Esophagus muscularis mucosa (tissue), 4 donors: Measurements from ENCODE around the gene SGSM2. TPM values are rescaled to one million over a fixed set of nuclear protein-coding genes. Genes with fewer than 3 reads are reported as not detected.

Source experiments
- DNase-seq: peaks from one replicate; pipeline ENCODE4 v3.0.0-alpha.2; 2017; ENCODE audit errors: extremely low spot score
- H3K27ac ChIP-seq, 4 donors: fragments of 200-600 bp; sonication (generic); replicated peaks in 1 of 4; 1 replicate in 3 of 4; 2 replicates in 1 of 4; pipeline ENCODE4 v1.5.1; 2016 to 2019; ENCODE audit warnings: mild to moderate bottlenecking in 1 of 4
- H3K27me3 ChIP-seq, 4 donors: fragments of 200-600 bp; sonication (generic); one replicate each; pipeline versions ENCODE4 v1.5.1 to v1.6.0; 2016 to 2019
- H3K36me3 ChIP-seq, 4 donors: fragments of 200-600 bp; sonication (generic); one replicate each; pipeline ENCODE4 v1.5.1; 2016 to 2019
- H3K4me1 ChIP-seq, 4 donors: fragments of 200-600 bp; sonication (generic); one replicate each; pipeline ENCODE4 v1.5.1; 2016 to 2019
- H3K4me3 ChIP-seq, 4 donors: fragments of 200-600 bp; sonication (generic); 1 replicate in 2 of 4; 2 replicates in 2 of 4; pipeline ENCODE4 v1.5.1; 2016 to 2019; ENCODE audit warnings: mild to moderate bottlenecking in 4 of 4, moderate library complexity in 1 of 4
- H3K9me3 ChIP-seq, 4 donors: fragments of 200-600 bp; sonication (generic); 1 replicate in 3 of 4; 2 replicates in 1 of 4; pipeline ENCODE4 v1.5.1; 2016 to 2019
- EP300 ChIP-seq: sonication (generic); formaldehyde crosslinking; IDR thresholded peaks from one replicate; pipeline ENCODE4 v1.6.1; 2017; ENCODE audit warnings: antibody characterized with exemption
- POLR2A ChIP-seq: fragments of 450-650 bp; IDR thresholded peaks from one replicate; pipeline ENCODE4 v1.6.1; 2017; ENCODE audit warnings: antibody characterized with exemption, moderate library complexity, mild to moderate bottlenecking, low read depth
- POLR2AphosphoS5 ChIP-seq, 2 donors: sonication (generic); formaldehyde crosslinking; IDR thresholded peaks; one replicate each; pipeline ENCODE4 v1.6.1; 2017; ENCODE audit warnings: antibody characterized with exemption in 2 of 2
- WGBS: methylation state at CpG from one replicate; pipeline ENCODE4 v1.1.5; 2018; 5-methylcytosine and 5-hydroxymethylcytosine counted together
- intact Hi-C: fragments of 100-400 bp; cut with DNase I; formaldehyde crosslinking; loops from one replicate; pipeline ENCODE4 v1.15.1; 2023
- total RNA-seq, 4 donors: library from RNA; depleted of rRNA; stranded (reverse); fragments of >200 nt; gene quantifications; one replicate each; pipeline versions ENCODE4 v1.1.0 to v1.2.1, GENCODE V29; 2016
- TF ChIP-seq, protein P1 (sequence below), 3 experiments: fragments of 200-600 bp in 2 of 3; fragments of 450-650 bp in 1 of 3; sonication (generic) in 2 of 3; IDR thresholded peaks; one replicate each; pipeline ENCODE4 v1.5.1; 2017 to 2019; ENCODE audit warnings: antibody characterized with exemption in 3 of 3, mild to moderate bottlenecking in 2 of 3, moderate library complexity in 1 of 3

Gene SGSM2
- total RNA-seq, 4 donors from 2014 or later: 32.0 to 72.2 (median 37.8) TPM

GRCh38 chr17:2344528-2344927 lies 7.2 kb downstream of the SGSM2 start:
- H3K9me3 ChIP-seq: no peaks in the 10 kb centered on the region
- WGBS: 88% methylated on average over 10 of the region's 10 CpGs
- no peak for DNase-seq
- H3K36me3 ChIP-seq: peaks cover 0 to 48% (median 32%) of the 10 kb centered on the region in 4 donors
- no peaks in the 10 kb centered on the region for H3K27me3 ChIP-seq
- no peak for TF ChIP-seq POLR2A
- no peak for TF ChIP-seq EP300
- TF ChIP-seq POLR2AphosphoS5 (IDR thresholded peaks at IDR 0.05): no peak
- TF ChIP-seq, protein P1, sequence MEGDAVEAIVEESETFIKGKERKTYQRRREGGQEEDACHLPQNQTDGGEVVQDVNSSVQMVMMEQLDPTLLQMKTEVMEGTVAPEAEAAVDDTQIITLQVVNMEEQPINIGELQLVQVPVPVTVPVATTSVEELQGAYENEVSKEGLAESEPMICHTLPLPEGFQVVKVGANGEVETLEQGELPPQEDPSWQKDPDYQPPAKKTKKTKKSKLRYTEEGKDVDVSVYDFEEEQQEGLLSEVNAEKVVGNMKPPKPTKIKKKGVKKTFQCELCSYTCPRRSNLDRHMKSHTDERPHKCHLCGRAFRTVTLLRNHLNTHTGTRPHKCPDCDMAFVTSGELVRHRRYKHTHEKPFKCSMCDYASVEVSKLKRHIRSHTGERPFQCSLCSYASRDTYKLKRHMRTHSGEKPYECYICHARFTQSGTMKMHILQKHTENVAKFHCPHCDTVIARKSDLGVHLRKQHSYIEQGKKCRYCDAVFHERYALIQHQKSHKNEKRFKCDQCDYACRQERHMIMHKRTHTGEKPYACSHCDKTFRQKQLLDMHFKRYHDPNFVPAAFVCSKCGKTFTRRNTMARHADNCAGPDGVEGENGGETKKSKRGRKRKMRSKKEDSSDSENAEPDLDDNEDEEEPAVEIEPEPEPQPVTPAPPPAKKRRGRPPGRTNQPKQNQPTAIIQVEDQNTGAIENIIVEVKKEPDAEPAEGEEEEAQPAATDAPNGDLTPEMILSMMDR (IDR thresholded peaks at IDR 0.05): no peak
- no peak overlapping the region for H3K27ac ChIP-seq
- intact Hi-C loops: no loop called here
- no peak overlapping the region for H3K4me3 ChIP-seq
- peaks cover 0 to 9% (median 3%) of the 10 kb centered on the region in 4 donors for H3K4me1 ChIP-seq

GRCh38 chr17:2346475-2346874 lies 9.2 kb downstream of the SGSM2 start:
- intact Hi-C loops: no loop called here
- no peak for TF ChIP-seq POLR2A
- H3K27ac ChIP-seq: no peak overlapping the region
- no peaks in the 10 kb centered on the region for H3K27me3 ChIP-seq
- WGBS: 92% methylated on average over 8 of the region's 8 CpGs
- no peak for DNase-seq
- H3K9me3 ChIP-seq: no peaks in the 10 kb centered on the region
- H3K4me3 ChIP-seq: no peak overlapping the region
- H3K36me3 ChIP-seq: peaks cover 0 to 44% (median 29%) of the 10 kb centered on the region in 4 donors
- H3K4me1 ChIP-seq: peaks cover 0 to 9% (median 3%) of the 10 kb centered on the region in 4 donors

DNA sequence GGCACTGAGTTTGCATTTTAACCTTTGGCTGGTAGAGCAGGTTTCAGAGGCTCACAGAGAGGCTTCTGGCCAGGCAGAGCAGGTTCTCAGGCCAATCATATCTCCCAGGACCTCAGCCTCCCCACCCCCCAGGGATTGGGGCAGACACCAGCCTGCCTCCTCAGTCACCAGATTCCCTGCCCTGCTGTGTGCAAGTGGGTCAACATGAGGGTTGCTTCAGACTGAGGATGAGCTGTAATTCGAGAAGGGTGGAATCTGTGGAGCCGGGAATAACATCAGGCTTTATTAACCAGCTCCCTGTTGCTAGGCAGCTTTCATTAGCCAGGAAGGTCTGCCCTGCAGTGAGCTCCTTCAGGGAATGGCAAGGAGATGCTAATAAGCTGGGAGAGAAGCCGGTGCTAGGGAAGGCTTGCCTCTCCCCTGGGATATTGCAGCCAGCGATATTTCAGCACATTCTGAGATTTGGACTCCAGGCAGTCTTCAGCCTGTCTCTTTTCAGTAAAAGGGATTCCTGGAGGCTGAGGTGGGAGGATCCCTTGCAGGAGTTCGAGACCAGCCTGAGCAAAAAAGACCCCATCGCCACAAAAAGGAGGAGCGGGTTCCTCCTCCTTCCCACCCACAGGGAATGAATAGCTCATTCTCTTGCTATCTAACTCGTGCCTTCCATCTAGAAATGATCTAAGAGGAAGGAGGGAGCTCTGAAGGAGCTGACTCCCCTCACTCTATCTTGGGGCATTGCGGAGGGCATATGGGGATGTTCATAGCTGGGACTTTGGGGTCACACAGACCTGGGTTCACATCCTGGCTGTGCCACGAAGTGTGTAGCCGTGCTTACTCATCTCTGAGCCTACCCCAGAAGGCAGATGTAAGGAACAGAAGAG lies 10.7 kb downstream of the SGSM2 start:
- 76% methylated on average over 8 of the region's 11 CpGs for WGBS
- no peak overlapping the region for H3K27ac ChIP-seq
- peaks cover 0 to 11% (median 6%) of the 10 kb centered on the region in 4 donors for H3K4me1 ChIP-seq
- TF ChIP-seq EP300 (no peak), POLR2AphosphoS5 (IDR thresholded peaks at IDR 0.05) (peak in 1 of 2 donors; percentile 4)
- no peak overlapping the region for H3K4me3 ChIP-seq
- H3K9me3 ChIP-seq: no peaks in the 10 kb centered on the region
- DNase-seq: no peak
- H3K36me3 ChIP-seq: peaks cover 0 to 30% (median 22%) of the 10 kb centered on the region in 4 donors
- intact Hi-C loops: no loop called here
- H3K27me3 ChIP-seq: no peaks in the 10 kb centered on the region

- peaks cover 0 to 14% (median 3%) of the 10 kb centered on the region in 4 donors for H3K36me3 ChIP-seq
- H3K4me3 ChIP-seq: no peak overlapping the region
- no peak for TF ChIP-seq POLR2AphosphoS5 (IDR thresholded peaks at IDR 0.05)
- no peak for DNase-seq
- no peak overlapping the region for H3K27ac ChIP-seq
- no peaks in the 10 kb centered on the region for H3K27me3 ChIP-seq
- WGBS: 94% methylated on average over 6 of the region's 6 CpGs
- H3K9me3 ChIP-seq: no peaks in the 10 kb centered on the region
- intact Hi-C loops: loop anchor here (5.0 kb wide), 1 partner anchor 299 kb away; no protein-coding TSS in a partner anchor
- H3K4me1 ChIP-seq: peaks cover 0 to 15% (median 10%) of the 10 kb centered on the region in 4 donors
Measured at GRCh38 chr17:2351269-2351668, 14.0 kb downstream of the SGSM2 start.

GRCh38 chr17:2354311-2354710 lies 17.0 kb downstream of the SGSM2 start:
- intact Hi-C loops: loop anchor here (5.0 kb wide), 1 partner anchor 302 kb away; no protein-coding TSS in a partner anchor
- Histone ChIP-seq H3K27me3 (no peaks in the 10 kb centered on the region), H3K9me3 (no peaks in the 10 kb centered on the region), H3K4me3 (no peak overlapping the region), H3K27ac (no peak overlapping the region), H3K36me3 (peaks cover 0 to 4% (median 0%) of the 10 kb centered on the region in 4 donors), H3K4me1 (peaks cover 0 to 14% (median 12%) of the 10 kb centered on the region in 4 donors)
- no peak for DNase-seq
- TF ChIP-seq EP300 (no peak), POLR2A (no peak), POLR2AphosphoS5 (IDR thresholded peaks at IDR 0.05) (no peak)
- TF ChIP-seq, protein P1 (IDR thresholded peaks at IDR 0.05): no peak
- 87% methylated on average over 8 of the region's 8 CpGs for WGBS

GRCh38 chr17:2357237-2357636 lies 19.9 kb downstream of the SGSM2 start:
- peaks cover 3 to 20% (median 17%) of the 10 kb centered on the region in 4 donors for H3K4me1 ChIP-seq
- H3K9me3 ChIP-seq: no peaks in the 10 kb centered on the region
- no peaks in the 10 kb centered on the region for H3K27me3 ChIP-seq
- intact Hi-C loops: no loop called here
- H3K4me3 ChIP-seq: no peak overlapping the region
- WGBS: 98% methylated on average over 4 of the region's 4 CpGs
- peaks cover 0 to 21% (median 17%) of the 10 kb centered on the region in 4 donors for H3K36me3 ChIP-seq
- TF ChIP-seq, protein P1 (IDR thresholded peaks at IDR 0.05): no peak
- no peak for TF ChIP-seq POLR2A
- TF ChIP-seq EP300: no peak
- TF ChIP-seq POLR2AphosphoS5 (IDR thresholded peaks at IDR 0.05): no peak
- H3K27ac ChIP-seq: no peak overlapping the region
- DNase-seq: no peak
